GM21381 (cell line): ENCODE measurements around the gene JADE1.

Source experiments
- ATAC-seq: cut with Tn5 transposase; IDR thresholded peaks from one replicate; pipeline ENCODE4 v1.9.1; 2021; ENCODE audit warnings: mild to moderate bottlenecking, moderate library complexity; ENCODE audit not compliant: unreplicated experiment

Gene JADE1

GRCh38 chr4:128809477-128810330, at the start of gene JADE1:
Gene JADE1, plus strand, starts transcription at chr4:128809700. Its CDS starts 22,059 bp downstream, at chr4:128831759.
- ATAC-seq = peak; percentile 43

- ATAC-seq = no peak
Measured at GRCh38 chr4:128766781-128767180, 42.7 kb upstream of the JADE1 start.

GRCh38 chr4:128768373-128768996, 41.0 kb upstream of the JADE1 start:
- ATAC-seq = no peak

GRCh38 chr4:128769011-128769410, 40.5 kb upstream of the JADE1 start:
- ATAC-seq = no peak

- ATAC-seq = no peak
Measured at GRCh38 chr4:128770807-128771206, 38.7 kb upstream of the JADE1 start.

GRCh38 chr4:128775477-128775876, 34.0 kb upstream of the JADE1 start:
- no peak for ATAC-seq

GRCh38 chr4:128775916-128776315, 33.6 kb upstream of the JADE1 start:
- ATAC-seq = no peak

- no peak for ATAC-seq
Measured at GRCh38 chr4:128776794-128777216, 32.7 kb upstream of the JADE1 start.

GRCh38 chr4:128780688-128781087, 28.8 kb upstream of the JADE1 start:
- no peak for ATAC-seq

- ATAC-seq = no peak
Measured at GRCh38 chr4:128782076-128782715, 27.3 kb upstream of the JADE1 start.

GRCh38 chr4:128782875-128783614, 26.5 kb upstream of the JADE1 start:
- no peak for ATAC-seq

GRCh38 chr4:128787509-128788311, 21.8 kb upstream of the JADE1 start:
- no peak for ATAC-seq

- no peak for ATAC-seq
Measured at GRCh38 chr4:128793859-128794672, 15.4 kb upstream of the JADE1 start.

GRCh38 chr4:128796934-128797333, 12.6 kb upstream of the JADE1 start:
- no peak for ATAC-seq

GRCh38 chr4:128800284-128800683, 9.2 kb upstream of the JADE1 start:
- no peak for ATAC-seq

- ATAC-seq = no peak
Measured at GRCh38 chr4:128800701-128801284, 8.7 kb upstream of the JADE1 start.

- ATAC-seq = no peak
Measured at GRCh38 chr4:128802680-128803628, 6.5 kb upstream of the JADE1 start.

- ATAC-seq = no peak
Measured at GRCh38 chr4:128803783-128804182, 5.7 kb upstream of the JADE1 start.
